Neuronal stem cell (in vitro differentiated cells): ENCODE data around the gene IFNA2. TPM values are rescaled to one million over a fixed set of nuclear protein-coding genes. Genes with fewer than 3 reads are reported as not detected.
"Not testable (repeated sequence)": the region's sequence is repeated elsewhere in the genome, so short reads cannot be mapped to it uniquely, and the experiment has no call there.

Experiments
- DNase-seq: peaks from one replicate; pipeline ENCODE4 v3.0.0-alpha.2; 2013; ENCODE audit warnings: low spot score
- H2AFZ ChIP-seq: one replicate; pipeline ENCODE4 v1.6.1; 2013; ENCODE audit warnings: mild to moderate bottlenecking, low read length, inconsistent platforms
- H2AK5ac ChIP-seq: 2 replicates; pipeline ENCODE4 v1.6.1; 2013; ENCODE audit warnings: low read depth, mild to moderate bottlenecking, inconsistent platforms, low read length, moderate library complexity, mixed read lengths
- H2BK120ac ChIP-seq: 2 replicates; pipeline ENCODE4 v1.6.1; 2013; ENCODE audit warnings: low read depth, mild to moderate bottlenecking, inconsistent platforms, low read length, moderate library complexity, mixed read lengths
- H2BK12ac ChIP-seq: one replicate; pipeline ENCODE4 v1.6.1; 2013; ENCODE audit warnings: low read length, inconsistent platforms
- H2BK15ac ChIP-seq: 2 replicates; pipeline ENCODE4 v1.6.1; 2013; ENCODE audit warnings: mild to moderate bottlenecking, low read length, inconsistent platforms, mixed read lengths
- H2BK5ac ChIP-seq: one replicate; pipeline ENCODE4 v1.6.1; 2013; ENCODE audit warnings: inconsistent platforms, mild to moderate bottlenecking, low read length, moderate library complexity
- H3K14ac ChIP-seq: one replicate; pipeline ENCODE4 v1.6.1; 2013; ENCODE audit warnings: low read length, inconsistent platforms
- H3K18ac ChIP-seq: 2 replicates; pipeline ENCODE4 v1.6.1; 2013; ENCODE audit warnings: low read length, inconsistent platforms
- H3K23ac ChIP-seq: 2 replicates; pipeline ENCODE4 v1.6.1; 2013; ENCODE audit warnings: low read depth, mild to moderate bottlenecking, mixed read lengths, low read length, inconsistent platforms; ENCODE audit not compliant: poor library complexity
- H3K27ac ChIP-seq: replicated peaks from 3 replicates; pipeline ENCODE4 v1.5.1; 2013; ENCODE audit warnings: low read length, inconsistent platforms
- H3K27me3 ChIP-seq, 3 experiments: 2 replicates each; pipeline ENCODE4 v1.6.1; 2013; ENCODE audit warnings: low read length in 3 of 3, mild to moderate bottlenecking in 2 of 3, inconsistent platforms in 1 of 3, low read depth in 1 of 3, mixed read lengths in 1 of 3, moderate library complexity in 1 of 3; ENCODE audit not compliant: control insufficient read depth in 3 of 3, insufficient read depth in 3 of 3
- H3K36me3 ChIP-seq, 2 donors: replicated peaks in 1 of 2; 2 replicates each; pipeline ENCODE4 v1.6.1; 2013; ENCODE audit warnings: low read length in 2 of 2; ENCODE audit not compliant: control insufficient read depth in 2 of 2, insufficient read depth in 2 of 2
- H3K4ac ChIP-seq: 2 replicates; pipeline ENCODE4 v1.6.1; 2013; ENCODE audit warnings: inconsistent platforms, mild to moderate bottlenecking, low read length, moderate library complexity
- H3K4me1 ChIP-seq, 2 donors: 1 replicate in 1 of 2; 2 replicates in 1 of 2; pipeline ENCODE4 v1.6.1; 2013; ENCODE audit warnings: low read length in 2 of 2, low read depth in 1 of 2; ENCODE audit not compliant: control insufficient read depth in 2 of 2, insufficient read depth in 1 of 2
- H3K4me2 ChIP-seq: one replicate; pipeline ENCODE4 v1.6.1; 2013; ENCODE audit warnings: mild to moderate bottlenecking, low read length, inconsistent platforms; ENCODE audit not compliant: insufficient read depth, poor library complexity, severe bottlenecking
- H3K4me3 ChIP-seq, 2 donors: 2 replicates each; pipeline ENCODE4 v1.5.1; 2013; ENCODE audit warnings: low read length in 2 of 2, mild to moderate bottlenecking in 2 of 2, inconsistent platforms in 1 of 2, moderate library complexity in 1 of 2
- H3K79me1 ChIP-seq: one replicate; pipeline ENCODE4 v1.6.1; 2013; ENCODE audit warnings: low read depth, mild to moderate bottlenecking, inconsistent platforms, low read length, moderate library complexity
- H3K9ac ChIP-seq: one replicate; pipeline ENCODE4 v1.6.1; 2013; ENCODE audit warnings: mild to moderate bottlenecking, low read depth, low read length, inconsistent platforms; ENCODE audit not compliant: poor library complexity
- H3K9me3 ChIP-seq, 2 donors: replicated peaks in 1 of 2; 2 replicates each; pipeline versions ENCODE3 to v1.6.1; 2013; ENCODE audit warnings: low read length in 2 of 2, mild to moderate bottlenecking in 2 of 2, inconsistent platforms in 1 of 2, low read depth in 1 of 2, mixed read lengths in 1 of 2, moderate library complexity in 1 of 2; ENCODE audit not compliant: control insufficient read depth in 2 of 2, insufficient read depth in 1 of 2
- H4K8ac ChIP-seq: one replicate; pipeline ENCODE4 v1.6.1; 2013; ENCODE audit warnings: low read depth, mild to moderate bottlenecking, inconsistent platforms, low read length, moderate library complexity
- H4K91ac ChIP-seq: one replicate; pipeline ENCODE4 v1.6.1; 2013; ENCODE audit warnings: low read length, low read depth, mild to moderate bottlenecking, inconsistent platforms; ENCODE audit not compliant: poor library complexity
- WGBS, 2 donors: extraction: QIAGEN DNeasy Blood & Tissue Kit; methylation state at CpG; one replicate each; pipeline ENCODE4 v1.1.7; 2013; ENCODE audit warnings: missing lambda C conversion rate in 2 of 2, mixed read lengths in 1 of 2; ENCODE audit not compliant: insufficient read length in 2 of 2, insufficient replicate concordance in 1 of 2; ENCODE audit errors: extremely low coverage in 2 of 2; 5-methylcytosine and 5-hydroxymethylcytosine counted together
- polyA plus RNA-seq, 2 experiments: library from polyadenylated mRNA; stranded (reverse); fragments of 200-250 nt; gene quantifications; one replicate each; pipeline ENCODE4 v1.2.3, GENCODE V29; 2013

IFNA2 gene
- not detected for polyA plus RNA-seq (2013, experiment 1 of 2)
- polyA plus RNA-seq (2013, experiment 2 of 2), result not detected

DNA sequence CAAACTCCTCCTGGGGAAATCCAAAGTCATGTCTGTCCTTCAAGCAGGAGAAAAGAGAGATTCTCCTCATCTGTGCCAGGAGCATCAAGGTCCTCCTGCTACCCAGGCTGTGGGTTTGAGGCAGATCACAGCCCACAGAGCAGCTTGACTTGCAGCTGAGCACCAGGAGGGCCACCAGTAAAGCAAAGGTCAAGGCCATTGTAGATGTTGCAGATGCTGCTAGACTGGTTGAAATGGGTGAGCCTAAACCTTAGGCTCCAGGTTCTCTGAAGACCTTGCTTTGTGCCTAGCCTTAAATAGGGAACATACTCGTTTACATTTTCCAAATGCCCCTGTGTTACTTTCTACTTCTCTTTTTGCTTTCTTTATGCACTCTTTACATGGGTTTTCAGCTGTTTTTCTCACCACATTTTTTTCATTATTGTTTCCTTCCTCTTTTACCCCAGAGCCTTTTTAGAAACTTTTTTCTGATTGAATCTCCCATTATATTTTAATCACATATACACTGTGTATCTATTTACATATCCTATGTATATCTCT is at the start of gene IFNA2:
Gene IFNA2 (minus strand): TSS at position 268 of the 540 bp plus-strand sequence. CDS start 69 bp downstream, at position 199.
- Histone ChIP-seq H3K4me2 (no peak within 1 kb of the TSS), H2BK120ac (no peak within 1 kb of the TSS), H3K18ac (no peak within 1 kb of the TSS), H4K91ac (no peak within 1 kb of the TSS), H3K4ac (no peak within 1 kb of the TSS), H2AFZ (no peak within 1 kb of the TSS), H2AK5ac (no peak within 1 kb of the TSS), H2BK15ac (no peak within 1 kb of the TSS), H3K79me1 (no peaks in the 10 kb centered on the region), H3K27ac (no peak within 1 kb of the TSS), H3K27me3 (peaks cover 0 to 3% (median 0%) of the 10 kb centered on the region in 3 experiments), H3K9me3 (no peaks in the 10 kb centered on the region), H3K4me3 (no peak within 1 kb of the TSS), H3K36me3 (no peaks in the 10 kb centered on the region), H3K4me1 (peaks cover 0 to 5% of the 10 kb centered on the region in 2 donors), H3K23ac (no peak within 1 kb of the TSS), H2BK12ac (no peak within 1 kb of the TSS), H2BK5ac (no peak within 1 kb of the TSS), H4K8ac (no peak within 1 kb of the TSS), H3K9ac (no peak within 1 kb of the TSS), H3K14ac (no peak within 1 kb of the TSS)
- no CpG with 5 or more reads among the region's 1 CpG for WGBS, 2 donors
- DNase-seq, result no peak

- no CpG with 5 or more reads among the region's 7 CpGs for WGBS, 2 donors
These were observed 49.8 kb upstream of the IFNA2 start for GRCh38 chr9:21435015-21435383.

GRCh38 chr9:21434202-21435014 is 49.2 kb upstream of the IFNA2 start:
- WGBS, 2 donors, result no CpG with 5 or more reads among the region's 9 CpGs

More at GRCh38 chr9:21435015-21435383, 49.8 kb upstream of the IFNA2 start:
- H3K4me1 ChIP-seq, H3K4me3 ChIP-seq, H3K9ac ChIP-seq, DNase-seq, H3K23ac ChIP-seq, H4K91ac ChIP-seq, H3K14ac ChIP-seq, H2AK5ac ChIP-seq, H2BK15ac ChIP-seq, H4K8ac ChIP-seq, H3K27ac ChIP-seq, H2BK5ac ChIP-seq, H3K36me3 ChIP-seq, H3K27me3 ChIP-seq, H3K79me1 ChIP-seq, H3K18ac ChIP-seq, H2BK120ac ChIP-seq, H3K9me3 ChIP-seq, H2BK12ac ChIP-seq, H2AFZ ChIP-seq, H3K4ac ChIP-seq, H3K4me2 ChIP-seq: not testable (repeated sequence)

DNA sequence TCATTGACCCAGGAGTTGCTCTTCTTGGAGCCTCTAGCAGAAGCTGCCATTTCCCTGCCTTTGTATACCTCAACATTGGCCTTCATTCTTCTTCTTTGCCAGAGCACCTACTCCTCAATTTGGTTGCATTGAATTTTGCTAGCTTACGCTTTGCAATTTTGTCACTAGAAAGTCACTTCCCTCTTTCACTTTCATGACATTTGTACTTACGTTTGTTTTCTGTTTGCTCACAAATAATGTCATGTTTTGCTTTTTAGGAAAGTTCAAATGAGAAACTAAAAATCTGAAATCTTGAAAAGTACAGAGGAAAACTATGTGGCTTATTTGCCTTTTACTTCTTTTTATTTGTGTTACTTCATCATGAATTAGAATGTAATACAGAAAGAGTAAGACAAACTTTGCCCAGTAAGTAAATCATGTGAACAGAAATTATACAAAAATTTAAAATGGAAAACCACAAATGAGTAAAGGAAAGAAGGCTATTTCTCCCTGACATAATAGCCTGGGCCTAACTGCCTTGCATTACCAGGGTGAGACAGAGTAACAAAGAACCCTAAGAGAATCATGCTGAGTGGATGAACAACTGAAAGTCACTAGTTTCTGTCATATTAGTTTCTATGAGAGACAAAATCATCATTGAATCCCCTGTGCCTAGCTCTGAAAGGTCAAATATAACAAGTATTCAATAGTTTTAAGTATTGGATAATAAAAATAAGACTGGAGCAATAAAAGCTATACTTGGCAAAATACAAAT is 47.7 kb upstream of the IFNA2 start:
- Histone ChIP-seq H2BK12ac (no peak overlapping the region), H3K4me1 (no peaks in the 10 kb centered on the region), H4K8ac (no peak overlapping the region), H2BK5ac (no peak overlapping the region), H3K79me1 (no peaks in the 10 kb centered on the region), H3K14ac (no peak overlapping the region), H3K18ac (no peak overlapping the region), H4K91ac (no peak overlapping the region), H3K27ac (no peak overlapping the region), H3K4me3 (no peak overlapping the region), H2AK5ac (no peak overlapping the region), H2BK15ac (no peak overlapping the region), H3K4me2 (no peak overlapping the region), H3K9me3 (no peaks in the 10 kb centered on the region), H3K9ac (no peak overlapping the region), H3K23ac (no peak overlapping the region), H2BK120ac (no peak overlapping the region), H3K27me3 (no peaks in the 10 kb centered on the region), H3K4ac (no peak overlapping the region), H2AFZ (no peak overlapping the region), H3K36me3 (no peaks in the 10 kb centered on the region)
- DNase-seq, result no peak
- WGBS, 2 donors, result no CpG with 5 or more reads among the region's 2 CpGs

More at GRCh38 chr9:21434202-21435014, 49.2 kb upstream of the IFNA2 start:
- Histone ChIP-seq H2BK120ac (no peak overlapping the region), H3K36me3 (no peaks in the 10 kb centered on the region), H3K14ac (no peak overlapping the region), H3K4me3 (no peak overlapping the region), H2AFZ (no peak overlapping the region), H4K91ac (no peak overlapping the region), H3K23ac (no peak overlapping the region), H2AK5ac (no peak overlapping the region), H2BK15ac (no peak overlapping the region), H3K4ac (no peak overlapping the region), H2BK5ac (no peak overlapping the region), H3K79me1 (no peaks in the 10 kb centered on the region), H3K27me3 (no peaks in the 10 kb centered on the region), H3K18ac (no peak overlapping the region), H3K9me3 (no peaks in the 10 kb centered on the region), H2BK12ac (no peak overlapping the region), H3K4me2 (no peak overlapping the region), H4K8ac (no peak overlapping the region), H3K4me1 (no peaks in the 10 kb centered on the region), H3K27ac (no peak overlapping the region), H3K9ac (no peak overlapping the region)
- DNase-seq, result no peak
